GM13977 (cell line): Measurements from ENCODE around the gene SH3RF1.

Experiments used
- DNase-seq: peaks from one replicate; pipeline ENCODE4 v3.0.0; 2012; ENCODE audit warnings: low spot score
- CTCF ChIP-seq: IDR thresholded peaks from 2 replicates; pipeline ENCODE4 v1.5.1; 2012; ENCODE audit warnings: mild to moderate bottlenecking, control low read depth; ENCODE audit not compliant: insufficient read depth; ENCODE audit errors: extremely low read depth, missing control alignments
- in situ Hi-C: fragments of 300-500 bp; cut with MboI; formaldehyde crosslinking; loops from one replicate; pipeline ENCODE4 v1.12.0; 2022; ENCODE audit warnings: low sequenced_read_pairs, low pct_unique_long_range_greater_than_20kb, mixed read lengths, inconsistent platforms; ENCODE audit not compliant: unreplicated experiment

Gene SH3RF1

GRCh38 chr4:169136330-169136729 lies 134.4 kb downstream of the SH3RF1 start:
- in situ Hi-C loops: no loop called here
- no peak for DNase-seq

GRCh38 chr4:169135776-169136175 lies 135.0 kb downstream of the SH3RF1 start:
- no peak for DNase-seq
- in situ Hi-C loops: no loop called here
- no peak for TF ChIP-seq CTCF

More at GRCh38 chr4:169136330-169136729, 134.4 kb downstream of the SH3RF1 start:
- no peak for TF ChIP-seq CTCF

GRCh38 chr4:169133932-169134331 lies 136.8 kb downstream of the SH3RF1 start:
- DNase-seq: no peak
- in situ Hi-C loops: no loop called here
- no peak for TF ChIP-seq CTCF

- no peak for DNase-seq
- in situ Hi-C loops: no loop called here
- TF ChIP-seq CTCF: no peak
Measured at GRCh38 chr4:169132561-169133305, 138.0 kb downstream of the SH3RF1 start.

- no peak for DNase-seq
- in situ Hi-C loops: no loop called here
- TF ChIP-seq CTCF: no peak
Measured at GRCh38 chr4:169131556-169132208, 139.1 kb downstream of the SH3RF1 start.

GRCh38 chr4:169128902-169129301 lies 141.9 kb downstream of the SH3RF1 start:
- DNase-seq: no peak
- no peak for TF ChIP-seq CTCF
- in situ Hi-C loops: no loop called here
